ENCODE measurements around the gene PCDHGB5. TPM values are rescaled to one million over a fixed set of nuclear protein-coding genes. Genes with fewer than 3 reads are reported as not detected.
"Not testable (repeated sequence)": the region's sequence is repeated elsewhere in the genome, so short reads cannot be mapped to it uniquely, and the experiment has no call there.

The PCDHGB5 gene
- polyA plus RNA-seq, 3 donors: 0.11 to 3.1 (median 2.3) TPM

- H3K27ac ChIP-seq (ENCODE audit: low read depth, low read length): no peak within 1 kb of the TSS
- WGBS, 3 donors: 14 to 16% (median 15%) methylated on average over 27 of the region's 27 CpGs
These were observed 5.0 kb downstream of the PCDHGB5 start, which contains the start of gene PCDHGA9 for GRCh38 chr5:141402553-141403243. TSS of gene PCDHGA9 (plus strand) at chr5:141402778. CDS start at chr5:141402953, 175 bp downstream.

- 18 to 33% (median 23%) methylated on average over 22 of the region's 22 CpGs for WGBS, 3 donors
- no peak overlapping the region for H3K27ac ChIP-seq (ENCODE audit: low read depth, low read length)
These were observed 5.6 kb downstream of the PCDHGB5 start for GRCh38 chr5:141403387-141403786.

GRCh38 chr5:141407790-141408505 is 10.2 kb downstream of the PCDHGB5 start, which contains the start of gene PCDHGB6:
TSS of gene PCDHGB6 (plus strand) at chr5:141408021. CDS start at chr5:141408203, 182 bp downstream.
- not testable (repeated sequence) for H3K27ac ChIP-seq (ENCODE audit: low read depth, low read length)
- WGBS, 3 donors: 9 to 12% (median 10%) methylated on average over 46 to 49 of the region's 51 CpGs

- 17 to 27% (median 24%) methylated on average over 64 of the region's 64 CpGs for WGBS, 3 donors
- H3K27ac ChIP-seq (ENCODE audit: low read depth, low read length): no peak overlapping the region
These were observed 12.0 kb downstream of the PCDHGB5 start for GRCh38 chr5:141409598-141410306.

DNA sequence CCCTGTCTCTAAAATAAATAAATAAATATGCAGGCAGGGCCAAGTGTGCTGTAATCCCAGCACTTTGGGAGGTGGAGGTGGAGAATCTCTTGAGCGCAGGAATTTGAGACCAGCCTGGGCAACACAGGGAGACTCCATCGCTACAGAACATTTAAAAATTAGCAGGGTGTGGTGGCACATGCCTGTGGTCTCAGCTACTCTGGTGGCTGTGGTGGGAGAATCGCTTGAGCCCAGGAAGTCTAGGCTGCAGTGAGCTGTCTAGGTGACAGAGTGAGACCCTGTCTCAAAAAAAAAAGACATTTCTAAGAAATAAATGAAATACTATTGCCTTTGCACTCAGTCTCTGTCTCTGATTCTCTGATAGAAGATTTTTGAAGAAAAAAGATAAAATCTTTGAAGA is 13.8 kb downstream of the PCDHGB5 start:
- WGBS, 3 donors: 60 to 67% (median 61%) methylated on average over 3 of the region's 3 CpGs

DNA sequence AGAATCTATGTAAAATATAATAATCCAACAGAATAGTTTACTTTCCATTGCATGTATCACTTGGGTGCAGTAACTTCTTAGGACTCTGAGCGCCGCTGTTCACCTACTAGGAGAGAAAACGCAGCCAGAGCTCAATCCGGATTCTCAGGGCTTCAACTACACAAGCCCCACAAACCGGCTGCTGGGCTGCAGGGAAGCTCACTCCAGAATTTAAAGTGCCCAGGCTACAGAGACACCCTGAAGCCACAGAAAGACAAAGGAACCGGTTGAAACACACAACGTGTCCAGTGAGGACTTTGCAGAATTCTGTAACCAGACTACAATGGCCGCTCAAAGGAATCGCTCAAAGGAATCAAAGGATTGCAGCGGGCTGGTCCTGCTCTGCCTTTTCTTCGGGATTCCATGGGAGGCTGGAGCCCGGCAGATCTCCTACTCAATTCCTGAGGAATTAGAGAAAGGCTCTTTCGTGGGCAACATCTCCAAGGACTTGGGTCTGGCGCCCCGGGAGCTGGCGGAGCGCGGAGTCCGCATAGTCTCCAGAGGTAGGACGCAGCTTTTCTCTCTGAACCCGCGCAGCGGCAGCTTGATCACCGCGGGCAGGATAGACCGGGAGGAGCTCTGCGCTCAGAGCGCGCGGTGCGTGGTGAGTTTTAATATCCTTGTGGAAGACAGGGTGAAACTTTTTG is 15.2 kb downstream of the PCDHGB5 start, which contains the start of gene PCDHGA10:
PCDHGA10 (plus strand) TSS at position 134 of the 686 bp plus-strand sequence; CDS start at position 323, 189 bp downstream.
- WGBS, 3 donors: 15 to 19% (median 15%) methylated on average over 31 of the region's 31 CpGs
- H3K27ac ChIP-seq (ENCODE audit: low read depth, low read length): no peak within 1 kb of the TSS

More for the DNA sequence above, 13.8 kb downstream of the PCDHGB5 start:
- no peak overlapping the region for H3K27ac ChIP-seq (ENCODE audit: low read depth, low read length)

GRCh38 chr5:141413540-141414069 is 15.9 kb downstream of the PCDHGB5 start:
- WGBS, 3 donors: 15 to 18% (median 16%) methylated on average over 25 of the region's 25 CpGs
- no peak overlapping the region for H3K27ac ChIP-seq (ENCODE audit: low read depth, low read length)

- H3K27ac ChIP-seq (ENCODE audit: low read depth, low read length): not testable (repeated sequence)
- 26 to 29% (median 26%) methylated on average over 37 to 46 of the region's 46 CpGs for WGBS, 3 donors
These were observed 17.0 kb downstream of the PCDHGB5 start for GRCh38 chr5:141414548-141415274.

DNA sequence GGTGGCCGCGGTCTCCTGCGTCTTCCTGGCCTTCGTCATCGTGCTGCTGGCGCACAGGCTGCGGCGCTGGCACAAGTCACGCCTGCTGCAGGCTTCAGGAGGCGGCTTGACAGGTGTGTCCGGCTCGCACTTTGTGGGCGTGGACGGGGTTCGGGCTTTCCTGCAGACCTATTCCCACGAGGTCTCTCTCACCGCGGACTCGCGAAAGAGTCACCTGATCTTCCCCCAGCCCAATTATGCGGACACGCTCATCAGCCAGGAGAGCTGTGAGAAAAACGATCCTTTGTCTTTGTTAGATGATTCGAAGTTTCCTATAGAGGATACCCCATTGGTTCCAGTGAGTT is 17.5 kb downstream of the PCDHGB5 start:
- H3K27ac ChIP-seq (ENCODE audit: low read depth, low read length): not testable (repeated sequence)
- 21 to 29% (median 23%) methylated on average over 24 of the region's 24 CpGs for WGBS, 3 donors

GRCh38 chr5:141417494-141418172 is 19.9 kb downstream of the PCDHGB5 start, which contains the start of gene PCDHGB7:
TSS of gene PCDHGB7 (plus strand) at chr5:141417677. CDS start at chr5:141417860, 183 bp downstream.
- H3K27ac ChIP-seq (ENCODE audit: low read depth, low read length): not testable (repeated sequence)
- WGBS, 3 donors: 6 to 10% (median 7%) methylated on average over 39 to 47 of the region's 47 CpGs

GRCh38 chr5:141419074-141419880 is 21.5 kb downstream of the PCDHGB5 start:
- 21 to 31% (median 30%) methylated on average over 74 of the region's 74 CpGs for WGBS, 3 donors
- no peak overlapping the region for H3K27ac ChIP-seq (ENCODE audit: low read depth, low read length)

GRCh38 chr5:141420855-141421488 is 23.2 kb downstream of the PCDHGB5 start, which contains the start of gene PCDHGA11:
TSS of gene PCDHGA11 (plus strand) at chr5:141421051. CDS start at chr5:141421228, 177 bp downstream.
- 9 to 11% (median 10%) methylated on average over 42 of the region's 42 CpGs for WGBS, 3 donors
- no peak within 1 kb of the TSS for H3K27ac ChIP-seq (ENCODE audit: low read depth, low read length)

DNA sequence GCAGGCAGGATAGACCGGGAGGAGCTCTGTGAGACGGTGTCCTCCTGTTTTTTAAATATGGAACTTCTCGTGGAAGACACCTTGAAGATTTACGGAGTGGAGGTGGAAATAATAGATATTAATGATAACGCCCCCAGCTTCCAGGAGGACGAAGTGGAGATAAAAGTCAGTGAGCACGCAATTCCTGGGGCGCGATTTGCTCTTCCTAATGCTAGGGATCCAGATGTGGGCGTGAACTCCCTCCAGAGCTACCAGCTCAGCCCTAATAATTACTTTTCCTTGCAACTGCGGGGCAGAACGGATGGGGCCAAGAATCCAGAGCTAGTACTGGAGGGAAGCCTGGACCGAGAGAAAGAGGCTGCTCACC is 23.7 kb downstream of the PCDHGB5 start:
- 8 to 13% (median 13%) methylated on average over 13 of the region's 13 CpGs for WGBS, 3 donors
- no peak overlapping the region for H3K27ac ChIP-seq (ENCODE audit: low read depth, low read length)

DNA sequence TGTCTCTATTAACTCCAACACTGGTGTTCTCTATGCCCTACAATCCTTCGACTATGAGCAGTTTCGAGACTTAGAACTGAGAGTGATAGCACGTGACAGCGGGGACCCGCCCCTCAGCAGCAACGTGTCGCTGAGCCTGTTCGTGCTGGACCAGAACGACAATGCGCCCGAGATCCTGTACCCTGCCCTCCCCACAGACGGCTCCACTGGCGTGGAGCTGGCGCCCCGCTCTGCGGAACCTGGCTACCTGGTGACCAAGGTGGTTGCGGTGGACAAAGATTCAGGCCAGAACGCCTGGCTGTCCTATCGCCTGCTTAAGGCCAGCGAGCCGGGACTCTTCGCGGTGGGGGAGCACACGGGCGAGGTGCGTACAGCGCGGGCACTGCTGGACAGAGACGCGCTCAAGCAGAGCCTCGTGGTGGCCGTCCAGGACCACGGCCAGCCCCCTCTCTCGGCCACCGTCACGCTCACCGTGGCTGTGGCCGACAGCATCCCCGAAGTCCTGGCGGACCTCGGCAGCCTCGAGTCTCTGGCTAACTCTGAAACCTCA is 25.1 kb downstream of the PCDHGB5 start:
- WGBS, 3 donors: 16 to 25% (median 23%) methylated on average over 35 to 42 of the region's 42 CpGs
- no peak overlapping the region for H3K27ac ChIP-seq (ENCODE audit: low read depth, low read length)

- H3K27ac ChIP-seq (ENCODE audit: low read depth, low read length): no peak overlapping the region
- WGBS, 3 donors: 34 to 46% (median 43%) methylated on average over 53 of the region's 53 CpGs
These were observed 30.2 kb downstream of the PCDHGB5 start for GRCh38 chr5:141427783-141428426.
